GM15510 (cell line): ENCODE data around the gene MAPK1.

Source experiments
- POLR2A ChIP-seq: IDR thresholded peaks from 3 replicates; pipeline ENCODE4 v1.6.1; 2011; ENCODE audit warnings: borderline replicate concordance; ENCODE audit not compliant: insufficient read length; ENCODE audit errors: extremely low read depth

The MAPK1 gene

GRCh38 chr22:21765909-21766529 lies 101.4 kb downstream of the MAPK1 start:
- no peak for TF ChIP-seq POLR2A

GRCh38 chr22:21764038-21764804 lies 103.2 kb downstream of the MAPK1 start:
- no peak for TF ChIP-seq POLR2A

DNA sequence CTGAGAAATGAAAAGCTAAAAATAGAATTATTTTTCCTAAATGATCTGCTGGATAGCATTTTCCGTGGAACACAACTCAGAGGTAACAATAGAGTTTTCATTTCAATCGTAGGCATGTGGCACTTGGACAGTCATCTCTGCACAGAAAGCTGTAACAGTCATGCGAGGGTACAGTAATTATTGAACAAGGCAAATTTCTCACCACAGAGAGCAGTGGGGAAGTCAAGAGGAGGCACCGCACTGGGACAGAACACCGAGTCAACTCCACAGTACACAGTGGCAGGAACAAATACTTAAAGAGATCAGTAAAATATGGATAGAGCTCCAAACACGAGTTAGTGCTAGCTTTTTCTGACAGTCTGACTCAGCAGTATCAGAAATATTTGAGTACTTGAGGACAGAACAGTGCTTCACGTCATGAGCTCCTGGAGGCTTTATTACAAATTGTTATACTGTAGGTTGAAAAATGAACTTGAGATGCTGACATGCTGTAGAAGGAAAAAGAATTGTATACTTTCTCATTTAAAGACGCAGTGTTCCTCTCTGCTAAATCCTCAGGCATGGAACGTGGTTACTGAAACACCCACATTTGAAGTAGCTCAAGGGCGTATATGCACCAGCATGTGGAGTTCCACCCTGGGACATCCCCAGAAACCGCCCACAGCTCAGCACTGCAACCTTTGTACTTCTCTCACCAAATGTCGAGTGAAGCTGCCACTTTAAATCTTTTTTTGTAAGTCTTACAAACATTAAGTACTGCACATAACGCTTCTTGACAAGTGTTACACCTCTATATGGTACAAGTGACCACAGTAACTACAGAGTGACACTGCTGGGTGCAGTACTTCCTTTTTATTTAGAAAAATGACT lies 104.5 kb downstream of the MAPK1 start:
- TF ChIP-seq POLR2A: no peak

DNA sequence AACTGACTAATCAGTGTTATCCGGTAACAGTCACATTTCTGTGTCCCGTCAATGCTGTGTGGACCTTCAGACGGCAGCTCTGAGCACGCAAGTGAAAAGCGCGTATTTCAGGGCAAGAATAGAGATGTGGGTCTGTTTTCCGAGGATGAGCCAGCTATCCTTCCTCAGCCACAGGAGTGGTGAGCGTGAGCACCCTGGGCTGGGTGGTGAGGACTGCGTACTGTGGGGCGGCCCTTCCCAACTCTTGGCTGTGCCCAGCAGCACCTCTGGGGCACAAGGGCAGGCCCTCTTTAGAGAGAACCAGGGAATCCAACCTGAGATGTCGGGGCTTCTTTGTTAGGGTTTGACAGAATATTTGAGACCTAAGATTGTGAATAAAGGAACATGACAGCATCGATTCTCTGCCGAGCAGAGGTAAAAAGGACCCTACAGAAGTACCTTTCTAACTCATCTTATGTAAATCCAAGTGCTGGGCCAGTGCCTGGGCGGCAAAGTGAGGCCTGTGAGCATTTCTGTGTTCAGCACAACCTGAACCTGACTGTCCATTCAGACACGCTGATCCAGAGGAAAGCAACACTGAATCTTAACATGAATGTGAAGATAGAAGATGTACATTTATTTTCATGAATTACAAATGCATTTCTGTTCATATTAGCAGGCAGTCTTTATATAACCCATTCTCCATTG lies 105.3 kb downstream of the MAPK1 start:
- no peak for TF ChIP-seq POLR2A

GRCh38 chr22:21761086-21761485 lies 106.4 kb downstream of the MAPK1 start:
- TF ChIP-seq POLR2A: no peak

- no peak for TF ChIP-seq POLR2A
Observed at GRCh38 chr22:21760640-21761039, 106.8 kb downstream of the MAPK1 start.

- no peak for TF ChIP-seq POLR2A
Observed at GRCh38 chr22:21759646-21760376, 107.6 kb downstream of the MAPK1 start.

DNA sequence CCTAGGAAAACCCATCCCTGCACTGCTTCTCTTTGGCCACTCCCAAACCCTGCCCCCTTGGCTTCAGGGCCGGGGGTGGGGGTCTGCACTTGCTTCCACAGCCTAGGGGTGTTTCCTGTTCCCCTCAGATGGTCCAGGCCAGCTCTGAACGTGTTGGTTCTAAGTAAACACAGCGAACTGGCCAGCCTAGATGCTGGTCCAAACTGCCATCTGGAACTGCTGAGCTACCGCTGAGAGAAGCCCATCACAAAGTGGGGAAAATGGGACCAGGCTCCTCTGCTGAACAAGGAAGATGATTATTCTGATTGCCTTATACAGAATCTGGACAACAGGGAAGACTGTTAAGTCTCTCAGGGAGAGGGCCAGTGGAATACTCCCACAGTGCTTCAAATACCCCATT lies 108.4 kb downstream of the MAPK1 start:
- TF ChIP-seq POLR2A: no peak

DNA sequence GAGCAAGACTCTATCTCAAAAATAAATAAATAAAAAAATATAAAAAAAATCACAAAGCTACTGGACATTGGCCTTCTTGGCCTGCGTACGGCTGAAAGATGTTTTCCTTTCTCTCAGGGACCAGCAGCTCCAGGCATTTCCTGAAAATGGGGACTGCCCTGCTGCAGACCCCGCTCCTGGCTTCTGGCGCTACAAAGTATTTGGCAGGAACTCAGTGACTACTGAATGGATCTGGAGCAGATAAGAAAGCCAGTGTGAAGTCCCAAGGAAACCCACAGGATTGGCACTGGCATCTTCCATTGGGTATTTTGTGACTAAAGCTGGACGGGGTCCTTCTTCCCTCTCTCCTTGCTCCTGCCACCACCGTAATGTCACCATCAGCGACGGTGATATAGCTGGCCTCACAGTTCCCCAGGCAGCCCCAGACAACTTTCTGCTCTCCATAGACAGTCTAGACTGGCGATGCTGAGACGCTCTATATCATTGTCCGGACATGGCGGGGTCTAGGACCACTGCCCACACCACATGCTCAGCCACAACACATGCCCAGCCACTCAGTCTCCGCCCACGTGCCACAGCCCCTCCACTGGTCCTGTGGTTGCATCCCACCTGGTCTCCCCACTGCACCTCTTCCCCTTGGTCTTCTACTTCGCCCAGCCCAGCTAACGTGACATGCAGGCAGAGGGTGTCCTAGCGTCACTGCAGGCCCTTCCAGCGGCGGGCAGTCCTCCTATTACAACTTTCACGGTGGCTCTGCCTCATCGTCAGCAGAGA lies 109.2 kb downstream of the MAPK1 start:
- no peak for TF ChIP-seq POLR2A

DNA sequence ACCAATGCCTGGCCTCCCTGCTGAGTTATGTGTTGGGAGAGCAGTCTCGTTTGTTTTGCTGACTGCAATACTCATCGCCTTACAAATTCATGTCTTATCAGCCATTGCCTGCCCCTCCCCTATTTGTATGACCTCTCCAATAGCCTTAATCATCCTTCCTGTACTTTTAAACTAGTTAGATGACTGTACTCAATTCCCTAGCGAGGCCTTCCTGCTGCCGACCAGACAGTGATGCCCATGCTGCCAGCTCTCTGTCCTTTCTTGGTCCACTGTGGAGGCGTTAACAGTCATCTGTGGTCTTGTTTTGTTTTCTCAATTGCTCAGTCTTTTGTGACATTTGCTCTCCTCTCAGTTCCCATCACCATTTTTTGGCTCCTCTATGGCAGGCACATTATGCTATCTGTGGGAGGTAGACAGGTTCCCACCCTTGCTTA lies 111.6 kb downstream of the MAPK1 start:
- no peak for TF ChIP-seq POLR2A

DNA sequence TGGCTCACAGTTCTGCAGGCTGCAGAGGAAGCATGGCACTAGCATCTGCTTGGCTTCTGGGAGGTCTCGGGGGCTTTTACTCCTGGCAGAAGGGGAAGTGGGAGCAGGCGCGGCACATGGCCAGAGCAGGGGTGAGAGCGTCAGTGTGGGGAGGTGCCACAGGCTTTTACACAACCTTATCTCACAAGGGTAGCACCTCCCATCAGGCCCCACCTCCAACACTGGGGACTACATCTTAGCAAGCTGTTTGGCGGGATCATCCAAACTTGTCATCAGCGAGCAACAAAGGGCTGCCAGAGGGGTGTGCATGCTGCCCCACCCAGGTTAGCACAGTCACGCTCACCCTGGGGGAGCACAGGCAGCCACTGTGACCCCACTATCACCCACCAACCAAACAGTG lies 112.9 kb downstream of the MAPK1 start:
- no peak for TF ChIP-seq POLR2A

DNA sequence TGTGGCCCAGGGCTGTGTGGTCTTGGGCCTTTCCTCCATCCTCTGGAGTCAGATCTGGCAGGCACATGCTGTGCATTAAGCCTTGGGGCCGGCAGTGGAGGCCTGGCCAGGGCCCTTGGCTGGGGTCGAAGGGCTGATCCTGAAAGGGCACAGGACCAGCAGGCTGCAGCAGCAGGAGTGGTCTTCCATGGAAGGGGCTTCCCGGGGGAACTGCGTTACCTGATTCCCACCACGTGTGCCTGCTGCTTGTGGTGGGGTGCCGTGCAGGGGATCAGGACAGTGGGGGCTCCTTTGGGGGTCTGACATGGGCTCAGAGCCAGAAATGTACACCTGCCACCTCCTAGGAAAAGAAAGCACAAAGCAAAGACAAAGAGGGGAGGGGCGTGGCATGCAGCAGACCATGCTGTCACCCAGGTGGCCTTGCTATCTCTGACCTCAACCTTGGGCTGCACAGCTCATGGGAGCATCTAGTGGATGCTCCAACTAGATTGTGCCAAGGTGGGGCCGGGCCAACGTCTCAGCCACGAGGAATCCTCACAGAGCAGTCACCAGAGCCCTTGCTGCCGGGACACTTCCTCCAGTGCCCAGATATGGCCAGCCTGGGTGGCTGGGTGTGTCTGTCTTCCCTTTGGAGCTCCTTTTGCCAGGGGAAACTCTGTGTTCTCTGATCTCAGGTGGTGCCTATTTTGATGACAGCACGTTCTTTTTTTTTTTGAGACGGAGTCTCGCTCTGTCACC lies 113.9 kb downstream of the MAPK1 start:
- TF ChIP-seq POLR2A: no peak

GRCh38 chr22:21752276-21752675 lies 115.2 kb downstream of the MAPK1 start:
- TF ChIP-seq POLR2A: no peak
